ENCODE results near the gene PPP1R14D.

DNA sequence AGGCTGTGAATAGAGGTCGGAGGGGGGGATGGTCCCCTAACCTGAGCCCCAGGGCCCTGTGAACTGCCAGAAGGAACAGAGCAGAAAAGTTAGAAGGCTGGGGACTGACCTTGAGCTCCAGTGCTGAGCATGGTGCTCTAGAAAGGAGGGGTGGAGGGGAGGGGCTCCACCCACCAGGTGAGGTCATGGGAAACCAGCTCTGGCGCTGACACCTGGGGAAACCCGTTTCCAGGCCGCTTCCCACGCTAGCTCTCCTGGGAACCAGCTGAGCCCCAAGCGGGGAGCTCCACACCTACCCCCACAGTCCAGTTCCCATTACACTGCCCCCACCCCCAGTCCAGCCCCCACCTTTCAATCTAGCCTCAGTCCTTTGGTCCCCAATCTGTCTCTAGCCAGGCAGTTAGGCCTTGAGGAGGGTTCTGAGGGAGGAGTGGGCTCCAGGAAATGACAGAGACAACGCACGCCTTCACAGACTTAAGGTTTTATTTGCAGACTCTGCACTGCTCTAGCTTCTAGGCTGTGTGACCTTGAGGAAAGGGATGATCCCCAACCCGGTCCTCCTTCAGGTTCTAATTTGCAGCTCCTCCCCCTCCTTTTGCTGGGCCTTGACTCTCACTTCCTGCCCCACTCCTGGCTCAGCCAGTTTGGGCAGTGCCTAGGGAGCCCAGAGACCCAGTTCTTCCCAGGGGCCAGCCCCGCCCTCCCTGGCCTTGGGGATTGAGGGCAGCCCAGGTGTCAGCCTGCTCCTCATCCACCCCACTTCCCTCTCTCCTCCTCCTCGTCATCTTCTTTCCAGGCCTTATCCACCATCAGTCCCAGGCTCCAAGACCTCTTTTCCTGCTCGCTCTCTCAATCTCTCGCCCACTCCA is 43.5 kb upstream of the PPP1R14D start:
- TF ChIP-seq, protein P1, sequence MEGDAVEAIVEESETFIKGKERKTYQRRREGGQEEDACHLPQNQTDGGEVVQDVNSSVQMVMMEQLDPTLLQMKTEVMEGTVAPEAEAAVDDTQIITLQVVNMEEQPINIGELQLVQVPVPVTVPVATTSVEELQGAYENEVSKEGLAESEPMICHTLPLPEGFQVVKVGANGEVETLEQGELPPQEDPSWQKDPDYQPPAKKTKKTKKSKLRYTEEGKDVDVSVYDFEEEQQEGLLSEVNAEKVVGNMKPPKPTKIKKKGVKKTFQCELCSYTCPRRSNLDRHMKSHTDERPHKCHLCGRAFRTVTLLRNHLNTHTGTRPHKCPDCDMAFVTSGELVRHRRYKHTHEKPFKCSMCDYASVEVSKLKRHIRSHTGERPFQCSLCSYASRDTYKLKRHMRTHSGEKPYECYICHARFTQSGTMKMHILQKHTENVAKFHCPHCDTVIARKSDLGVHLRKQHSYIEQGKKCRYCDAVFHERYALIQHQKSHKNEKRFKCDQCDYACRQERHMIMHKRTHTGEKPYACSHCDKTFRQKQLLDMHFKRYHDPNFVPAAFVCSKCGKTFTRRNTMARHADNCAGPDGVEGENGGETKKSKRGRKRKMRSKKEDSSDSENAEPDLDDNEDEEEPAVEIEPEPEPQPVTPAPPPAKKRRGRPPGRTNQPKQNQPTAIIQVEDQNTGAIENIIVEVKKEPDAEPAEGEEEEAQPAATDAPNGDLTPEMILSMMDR (IDR thresholded peaks at IDR 0.05; ENCODE audit: low read depth, low read length, poor library complexity, severe bottlenecking): no peak
- no peak for TF ChIP-seq EZH2phosphoT487 (IDR thresholded peaks at IDR 0.05; ENCODE audit: borderline replicate concordance, low read length)

Data from DOHH2 (cell line).